ENCODE data around the gene MSL3. TPM values are rescaled to one million over a fixed set of nuclear protein-coding genes. Genes with fewer than 3 reads are reported as not detected.

MSL3 gene
- polyA plus RNA-seq, 1 donor: 21.5 TPM

GRCh38 chrX:11759461-11760311 is 1.6 kb downstream of the MSL3 start:
- peak; percentile 88 for DNase-seq

GRCh38 chrX:11760958-11761357 is 2.9 kb downstream of the MSL3 start:
- DNase-seq: no peak

DNA sequence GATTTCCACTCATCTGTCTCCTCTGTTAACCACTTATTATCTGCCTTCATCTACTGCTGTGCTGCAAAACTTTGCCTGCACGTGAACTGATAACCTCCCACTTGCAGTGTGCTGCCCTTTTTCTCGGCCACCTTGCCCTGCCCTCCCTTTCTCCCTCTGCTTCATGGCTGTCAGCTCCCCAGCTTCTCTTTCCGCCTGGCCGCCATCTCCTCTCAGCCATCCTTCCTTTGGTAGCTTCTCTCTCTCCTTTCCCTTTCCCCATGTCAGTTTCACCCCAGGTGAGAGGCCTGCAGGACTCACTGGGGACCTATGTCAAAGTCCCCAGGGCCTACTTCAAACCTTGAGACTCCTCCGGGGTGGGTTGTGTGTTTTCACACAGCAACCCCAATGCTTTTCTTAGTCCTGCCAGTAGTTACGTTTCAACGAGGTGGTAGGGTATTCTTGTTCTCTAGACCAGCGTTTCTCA is 6.6 kb downstream of the MSL3 start:
- DNase-seq: no peak

DNA sequence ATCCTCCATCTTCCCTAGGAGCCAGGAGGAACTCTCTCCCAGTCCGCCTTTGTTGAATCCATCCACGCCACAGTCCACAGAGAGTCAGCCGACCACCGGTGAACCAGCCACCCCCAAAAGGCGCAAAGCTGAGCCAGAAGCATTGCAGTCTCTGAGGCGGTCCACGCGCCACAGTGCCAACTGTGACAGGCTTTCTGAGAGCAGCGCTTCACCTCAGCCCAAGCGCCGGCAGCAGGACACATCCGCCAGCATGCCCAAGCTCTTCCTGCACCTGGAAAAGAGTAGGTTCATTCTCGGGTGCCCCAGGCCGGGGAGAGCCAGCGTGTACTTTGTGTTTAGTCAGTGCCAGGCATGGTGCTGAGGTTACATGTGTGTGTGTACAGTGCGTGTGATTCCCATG is 7.4 kb downstream of the MSL3 start:
- DNase-seq: no peak

- no peak for DNase-seq
Observed at GRCh38 chrX:11766487-11766886, 8.4 kb downstream of the MSL3 start.

GRCh38 chrX:11768039-11768438 is 10.0 kb downstream of the MSL3 start:
- DNase-seq: no peak

GRCh38 chrX:11770320-11770719 is 12.3 kb downstream of the MSL3 start:
- peak; percentile 26 for DNase-seq

DNA sequence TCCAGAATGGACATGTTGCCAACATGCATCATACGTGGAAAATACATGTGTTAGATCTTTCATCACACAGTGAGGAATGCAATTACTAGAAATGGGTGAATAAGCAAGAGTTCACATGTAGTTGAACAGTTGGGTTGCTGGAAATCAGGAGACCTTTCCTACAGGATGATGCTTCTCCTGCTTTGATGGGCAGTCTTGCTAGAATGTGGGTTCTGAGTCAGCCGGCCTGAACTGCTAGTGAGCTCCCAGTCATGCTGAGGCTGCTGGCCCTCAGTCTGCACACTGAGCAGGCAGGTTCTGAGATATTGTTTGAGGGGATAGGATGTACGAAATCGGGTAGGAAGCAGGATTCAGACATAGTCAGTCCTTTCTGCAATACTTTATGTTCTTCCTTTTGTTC is 20.2 kb downstream of the MSL3 start:
- no peak for DNase-seq

DNA sequence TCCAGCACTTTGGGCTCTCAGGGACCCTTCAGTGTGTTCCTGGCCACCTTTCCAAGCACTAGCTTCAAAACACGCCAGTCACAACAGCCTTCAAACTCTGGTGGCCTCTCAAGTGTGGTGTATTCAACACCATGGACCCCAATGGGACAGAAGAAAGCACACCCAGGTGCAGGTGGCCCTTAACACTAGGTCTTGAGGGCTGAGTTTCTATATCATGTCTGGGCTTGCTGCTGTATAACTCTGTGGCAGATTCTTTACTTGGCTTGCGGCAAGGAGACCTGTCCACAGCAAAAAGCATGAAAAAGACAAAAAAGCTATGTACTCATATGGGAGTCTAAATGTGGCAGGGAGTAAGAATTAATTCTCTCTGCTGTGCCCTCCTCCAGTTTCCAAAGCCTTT is 23.1 kb downstream of the MSL3 start:
- DNase-seq: no peak

DNA sequence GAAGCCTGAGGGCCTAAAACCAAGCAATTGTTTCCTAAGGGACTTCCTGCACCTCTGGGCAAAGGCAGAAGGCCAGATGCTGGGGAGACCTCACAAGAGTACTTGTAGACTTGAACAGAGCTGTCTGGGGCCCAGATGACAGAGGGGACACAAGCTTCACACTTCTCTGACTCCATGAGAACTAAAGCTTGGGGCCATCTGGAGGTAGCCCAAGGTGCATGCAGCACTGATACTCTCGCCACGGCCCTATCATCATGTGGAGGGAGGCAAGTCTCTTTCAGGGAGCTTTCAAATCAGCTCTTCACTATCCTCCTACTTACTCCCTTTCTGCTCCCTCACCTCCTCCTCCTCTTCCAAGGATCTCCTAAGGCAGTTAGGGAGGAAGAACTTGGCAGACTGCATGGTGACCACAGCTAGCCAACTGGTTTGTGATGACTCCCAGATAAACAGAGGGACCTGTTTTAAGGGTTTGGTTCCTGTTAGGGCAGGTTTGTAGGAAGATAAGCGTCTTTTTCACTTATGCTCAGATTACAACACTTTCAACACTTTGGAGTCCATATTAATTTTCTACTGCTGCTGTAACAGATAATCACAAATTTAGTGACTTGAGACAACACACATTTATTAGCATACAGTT is 23.8 kb downstream of the MSL3 start:
- DNase-seq: no peak

GRCh38 chrX:11784543-11784942 is 26.5 kb downstream of the MSL3 start:
- no peak for DNase-seq

GRCh38 chrX:11786862-11787261 is 28.8 kb downstream of the MSL3 start:
- DNase-seq: no peak

DNA sequence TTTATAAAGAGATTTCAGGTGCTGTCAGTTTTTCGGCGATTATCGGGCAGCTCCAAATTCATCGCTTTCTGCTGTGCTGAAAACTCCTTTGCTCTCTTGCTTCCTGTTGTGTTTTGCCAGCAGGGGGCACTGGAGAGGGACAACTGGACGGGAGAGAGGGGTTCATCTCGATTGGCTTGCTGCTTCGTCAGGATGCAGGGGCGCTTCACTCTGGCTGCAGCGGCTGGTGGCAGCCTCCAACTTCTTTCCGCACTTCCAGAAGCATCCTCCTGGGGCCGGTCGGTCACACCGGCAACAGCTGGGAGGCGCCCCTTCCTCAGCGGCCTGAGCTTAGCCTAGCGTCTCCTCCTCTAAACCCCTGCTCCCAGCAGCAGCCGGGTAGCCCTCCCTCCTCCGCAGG is 29.5 kb downstream of the MSL3 start:
- DNase-seq: peak; percentile 37

DNA sequence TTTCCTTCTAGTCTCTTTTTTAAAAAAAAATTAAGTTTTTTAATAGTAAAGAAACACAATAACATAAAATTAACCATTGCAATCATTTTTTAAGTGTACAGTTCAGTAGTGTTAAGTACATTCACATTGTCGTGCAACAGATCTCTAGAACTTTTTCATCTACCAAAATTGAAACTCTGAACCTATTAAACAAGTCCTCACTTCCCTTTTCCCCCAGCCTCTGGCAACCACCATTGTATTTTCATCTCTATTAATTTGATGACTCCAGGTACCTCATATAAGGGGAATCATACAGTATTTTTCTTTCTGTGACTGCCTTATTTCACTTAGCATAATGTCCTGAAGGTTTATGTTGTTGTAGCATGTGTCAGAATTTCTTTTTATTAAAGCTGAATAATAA is 31.8 kb downstream of the MSL3 start:
- DNase-seq: no peak

- no peak for DNase-seq
Observed at GRCh38 chrX:11791090-11791489, 33.1 kb downstream of the MSL3 start.

- no peak for DNase-seq
Observed at GRCh38 chrX:11791537-11791936, 33.5 kb downstream of the MSL3 start.

GRCh38 chrX:11792461-11793421 is 34.7 kb downstream of the MSL3 start:
- peak; percentile 6 for DNase-seq

DNA sequence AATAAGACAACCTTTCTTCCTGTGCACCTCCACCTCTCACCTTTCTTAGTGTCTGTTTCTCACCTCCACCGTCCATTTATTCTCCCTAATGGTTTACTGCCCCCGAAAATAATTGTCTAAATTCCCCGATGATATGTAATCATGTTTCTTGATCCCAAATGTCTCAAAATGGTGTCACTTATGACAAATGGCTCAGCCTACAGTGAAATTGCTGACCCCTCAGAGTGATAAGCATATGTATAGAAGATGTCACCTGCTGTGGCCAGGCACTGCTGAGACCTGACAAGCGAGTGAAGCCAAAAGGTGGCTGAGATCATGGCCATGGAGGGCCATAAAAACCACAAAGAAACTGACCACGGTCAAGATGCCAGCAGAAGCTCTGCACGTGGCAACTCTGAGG is 35.7 kb downstream of the MSL3 start:
- DNase-seq: no peak

DNA sequence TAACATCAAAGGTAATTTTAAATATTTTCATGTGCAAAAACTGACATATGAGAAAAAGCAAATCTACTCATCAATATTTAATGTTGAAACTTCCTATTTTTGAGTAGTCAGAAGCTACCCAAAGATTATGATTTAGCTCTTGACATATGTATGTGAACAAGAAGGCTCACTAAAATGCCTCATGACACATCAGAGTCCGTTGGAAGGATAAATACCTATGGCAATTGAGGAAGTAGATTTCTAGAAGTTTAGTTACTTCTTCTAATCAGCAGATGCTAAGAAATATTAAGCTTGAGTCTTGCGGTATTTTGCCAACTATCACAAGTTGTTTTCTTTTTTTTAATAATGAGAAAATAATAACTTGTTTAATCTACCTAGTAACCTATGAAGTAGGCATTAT is 55.3 kb downstream of the MSL3 start:
- DNase-seq: no peak
